Neural crest cell (in vitro differentiated cells): ENCODE data around the gene TBC1D16. TPM values are rescaled to one million over a fixed set of nuclear protein-coding genes. Genes with fewer than 3 reads are reported as not detected.
"Not testable (repeated sequence)": the region's sequence is repeated elsewhere in the genome, so short reads cannot be mapped to it uniquely, and the experiment has no call there.

Experiments used
- DNase-seq: peaks from one replicate; pipeline ENCODE4 v3.0.0; 2021; ENCODE audit warnings: low read depth, mixed read lengths, low spot score
- H3K27ac Mint-ChIP-seq: one replicate; pipeline ENCODE4 v1.8.0; 2021; ENCODE audit warnings: mild to moderate bottlenecking, mixed read lengths; ENCODE audit not compliant: unreplicated experiment
- H3K27me3 Mint-ChIP-seq: 2 replicates; pipeline ENCODE4 v1.8.0; 2021; ENCODE audit warnings: low read depth, mild to moderate bottlenecking, mixed read lengths
- H3K36me3 Mint-ChIP-seq: 2 replicates; pipeline ENCODE4 v1.8.0; 2021; ENCODE audit warnings: low read depth, mild to moderate bottlenecking, mixed read lengths
- H3K4me1 Mint-ChIP-seq: 2 replicates; pipeline ENCODE4 v1.8.0; 2021; ENCODE audit warnings: mixed read lengths
- H3K4me3 Mint-ChIP-seq: one replicate; pipeline ENCODE4 v1.8.0; 2021; ENCODE audit warnings: mild to moderate bottlenecking, mixed read lengths
- H3K9me3 Mint-ChIP-seq: 2 replicates; pipeline ENCODE4 v1.8.0; 2021; ENCODE audit warnings: mixed read lengths
- CTCF ChIP-seq: fragments of 200-600 bp; sonication (generic); conservative IDR thresholded peaks from 2 replicates; pipeline ENCODE4 v1.5.0; 2021; ENCODE audit warnings: antibody characterized with exemption, mild to moderate bottlenecking
- total RNA-seq: library from RNA; stranded (reverse); gene quantifications from 2 replicates; pipeline ENCODE4 v1.2.1, GENCODE V29; 2021

Gene TBC1D16
- total RNA-seq, 1 donor from 2014 or later, result 96.2 TPM

- Mint-ChIP-seq H3K9me3 (no peaks in the 10 kb centered on the region), H3K4me1 (peaks cover 6% of the 10 kb centered on the region), H3K27ac (no peak overlapping the region), H3K4me3 (no peak overlapping the region), H3K27me3 (no peaks in the 10 kb centered on the region), H3K36me3 (peaks cover 15% of the 10 kb centered on the region)
- no peak for DNase-seq
- no peak for TF ChIP-seq CTCF
Observed at GRCh38 chr17:79966681-79967080, 69.0 kb downstream of the TBC1D16 start.

GRCh38 chr17:79965806-79966205 lies 69.9 kb downstream of the TBC1D16 start:
- Mint-ChIP-seq H3K27ac (no peak overlapping the region), H3K9me3 (no peaks in the 10 kb centered on the region), H3K4me1 (peaks cover 6% of the 10 kb centered on the region), H3K36me3 (peaks cover 22% of the 10 kb centered on the region), H3K27me3 (no peaks in the 10 kb centered on the region), H3K4me3 (no peak overlapping the region)
- TF ChIP-seq CTCF, result no peak
- DNase-seq, result no peak

- peaks cover 24% of the 10 kb centered on the region for H3K36me3 Mint-ChIP-seq
- not testable (repeated sequence) for DNase-seq, H3K27me3 Mint-ChIP-seq, H3K9me3 Mint-ChIP-seq, H3K27ac Mint-ChIP-seq, H3K4me3 Mint-ChIP-seq
- peaks cover 10% of the 10 kb centered on the region for H3K4me1 Mint-ChIP-seq
Observed at GRCh38 chr17:79962467-79962866, 73.2 kb downstream of the TBC1D16 start.

- H3K27me3 Mint-ChIP-seq, DNase-seq, H3K9me3 Mint-ChIP-seq, H3K4me3 Mint-ChIP-seq, H3K27ac Mint-ChIP-seq: not testable (repeated sequence)
- Mint-ChIP-seq H3K4me1 (peaks cover 18% of the 10 kb centered on the region), H3K36me3 (peaks cover 22% of the 10 kb centered on the region)
Observed at GRCh38 chr17:79961567-79961966, 74.1 kb downstream of the TBC1D16 start.

GRCh38 chr17:79960788-79961522 lies 74.7 kb downstream of the TBC1D16 start:
- H3K36me3 Mint-ChIP-seq, result peaks cover 22% of the 10 kb centered on the region

GRCh38 chr17:79959042-79959441 lies 76.6 kb downstream of the TBC1D16 start:
- TF ChIP-seq CTCF, result no peak
- no peaks in the 10 kb centered on the region for H3K9me3 Mint-ChIP-seq

More at GRCh38 chr17:79960788-79961522, 74.7 kb downstream of the TBC1D16 start:
- Mint-ChIP-seq H3K9me3 (no peaks in the 10 kb centered on the region), H3K27me3 (no peaks in the 10 kb centered on the region), H3K27ac (no peak overlapping the region), H3K4me1 (peaks cover 18% of the 10 kb centered on the region), H3K4me3 (no peak overlapping the region)
- DNase-seq, result no peak
- TF ChIP-seq CTCF, result no peak

More at GRCh38 chr17:79959042-79959441, 76.6 kb downstream of the TBC1D16 start:
- Mint-ChIP-seq H3K4me1 (peaks cover 22% of the 10 kb centered on the region), H3K4me3 (no peak overlapping the region), H3K27ac (no peak overlapping the region), H3K27me3 (no peaks in the 10 kb centered on the region), H3K36me3 (peaks cover 19% of the 10 kb centered on the region)
- DNase-seq, result no peak
